ENCODE measurements around the gene TTC8.

DNA sequence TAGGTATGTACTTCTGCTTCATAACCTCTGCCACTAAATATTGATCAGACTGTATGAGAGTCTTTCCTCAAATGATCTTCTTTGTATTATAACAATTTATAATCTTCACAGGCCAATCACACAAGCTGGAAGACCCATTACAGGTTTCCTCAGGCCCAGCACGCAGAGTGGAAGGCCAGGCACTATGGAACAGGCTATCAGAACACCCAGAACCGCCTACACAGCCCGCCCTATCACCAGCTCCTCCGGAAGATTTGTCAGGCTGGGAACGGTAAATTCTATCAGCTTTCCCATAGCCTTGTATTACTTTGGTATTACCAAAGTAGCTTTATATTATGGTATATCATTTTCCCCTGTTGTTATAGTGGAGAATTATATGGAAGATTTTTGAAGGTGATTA lies 16.5 kb downstream of the TTC8 start:
- TF ChIP-seq POLR2A (IDR thresholded peaks at IDR 0.05; ENCODE audit: low read depth, low read length), result no peak
- no peak for TF ChIP-seq TAF1 (IDR thresholded peaks at IDR 0.05; ENCODE audit: borderline replicate concordance, low read depth, low read length)
- TF ChIP-seq POLR2AphosphoS5 (IDR thresholded peaks at IDR 0.05; ENCODE audit: low read depth, low read length), result no peak

All from GM12892 (cell line).